Activated T-cell treated with anti-CD3 and anti-CD28 coated beads for 48 hours (primary cell): Measurements from ENCODE around the gene TNFRSF1B.
A peak's percentile ranks its signal among the peaks of the same experiment; 100 is the strongest.

ENCODE experiments used
- DNase-seq: peaks from one replicate; pipeline ENCODE4 v3.0.0-alpha.2; 2020; ENCODE audit warnings: low read depth

TNFRSF1B gene

DNA sequence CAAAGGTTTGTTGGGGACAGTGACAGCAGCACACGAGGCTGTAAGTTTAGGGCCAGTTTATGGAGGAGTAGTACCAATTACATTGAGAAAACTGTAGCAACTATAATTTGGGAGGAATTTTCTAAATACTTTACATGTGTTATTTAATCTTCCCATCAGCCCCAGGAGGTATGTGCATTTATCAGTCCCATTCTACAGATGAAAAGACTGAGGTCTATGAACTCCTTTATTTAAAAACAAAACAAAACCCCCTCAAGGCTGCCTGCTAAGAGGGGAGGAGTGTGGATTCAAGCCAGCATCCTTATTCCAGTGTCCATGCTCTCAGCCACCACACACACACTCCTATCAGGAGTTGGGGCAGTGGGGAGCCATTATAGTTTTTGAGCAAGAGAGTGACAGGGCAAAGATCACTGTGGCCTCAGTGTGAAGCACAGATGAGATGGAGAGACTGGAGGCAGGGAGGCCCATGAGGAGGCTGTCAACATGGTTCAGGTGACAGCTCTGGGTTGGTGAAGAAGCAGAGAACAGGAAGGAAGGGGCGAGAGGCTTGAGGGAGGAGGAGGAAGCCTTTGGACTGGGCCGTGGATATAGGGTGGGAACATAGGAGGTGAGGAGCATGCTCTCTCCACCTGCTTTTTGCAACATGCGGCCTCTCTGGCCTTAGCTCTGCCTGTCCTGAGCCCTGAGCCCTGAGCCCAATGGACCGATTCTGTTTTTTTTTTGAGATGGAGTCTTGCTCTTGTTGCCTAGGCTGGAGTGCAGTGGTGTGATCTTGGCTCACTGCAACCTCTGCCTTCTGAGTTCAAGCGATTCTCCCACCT, 9.7 kb downstream of the TNFRSF1B start:
- DNase-seq, result no peak

DNA sequence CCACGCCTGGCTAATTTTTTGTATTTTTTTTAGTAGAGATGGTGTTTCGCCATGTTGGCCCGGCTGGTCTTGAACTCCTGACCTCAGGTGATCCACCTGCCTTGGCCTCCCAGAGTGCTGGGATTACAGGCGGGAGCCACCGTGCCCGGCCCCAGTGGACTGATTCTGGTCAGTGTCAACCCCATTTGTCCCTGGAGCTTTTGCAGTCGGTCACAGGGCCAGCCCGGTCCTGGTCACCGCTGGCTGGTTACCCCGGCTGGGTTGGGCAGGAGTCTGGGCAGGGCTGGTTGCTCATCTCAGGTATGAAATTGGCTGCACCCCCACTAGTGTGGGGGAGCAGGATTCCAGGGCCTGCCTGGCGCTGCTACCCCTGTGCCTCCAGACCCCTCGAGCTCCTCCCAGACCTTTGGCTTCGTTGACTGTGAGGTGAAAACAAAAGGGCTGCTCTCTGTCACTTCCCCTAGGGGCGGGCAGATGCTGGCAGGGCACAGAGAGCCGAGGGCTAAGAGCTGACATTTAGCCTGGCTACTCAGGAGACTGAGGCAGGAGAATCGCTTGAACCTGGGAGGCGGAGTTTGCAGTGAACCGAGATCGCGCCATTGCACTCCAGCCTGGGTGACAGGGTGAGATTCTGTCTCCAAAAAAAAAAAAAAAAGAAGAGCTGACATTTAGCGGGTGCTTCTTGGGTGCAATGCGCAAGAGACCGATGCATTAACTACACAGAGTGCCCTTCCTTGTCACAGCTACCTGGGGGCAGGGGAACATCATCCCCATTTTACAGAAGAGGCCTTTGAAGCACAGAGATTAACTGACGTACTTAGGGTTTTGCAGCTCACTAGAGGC, 10.6 kb downstream of the TNFRSF1B start:
- DNase-seq, result no peak

DNA sequence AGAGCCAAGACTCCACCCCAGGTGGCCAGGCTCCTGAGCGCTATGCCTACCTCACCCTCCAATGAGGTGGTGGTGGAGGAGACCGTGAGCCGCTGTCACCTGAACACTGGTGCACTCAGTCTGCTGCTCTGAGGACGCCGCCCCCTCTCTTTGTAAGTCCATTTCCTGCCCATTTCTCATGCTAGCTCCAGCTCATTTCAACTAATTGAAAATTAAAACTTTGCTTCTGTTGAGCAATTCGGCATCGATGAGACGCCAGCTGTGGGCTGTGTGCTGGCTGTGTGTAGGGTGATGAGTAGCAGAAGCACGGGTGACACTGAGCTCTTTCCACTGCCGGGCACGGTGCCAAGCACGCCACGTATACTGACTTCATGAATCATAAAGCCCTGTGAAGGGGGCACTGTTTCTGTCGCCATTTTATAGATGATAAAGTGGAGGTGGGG, 11.2 kb downstream of the TNFRSF1B start:
- peak; percentile 88 for DNase-seq

DNA sequence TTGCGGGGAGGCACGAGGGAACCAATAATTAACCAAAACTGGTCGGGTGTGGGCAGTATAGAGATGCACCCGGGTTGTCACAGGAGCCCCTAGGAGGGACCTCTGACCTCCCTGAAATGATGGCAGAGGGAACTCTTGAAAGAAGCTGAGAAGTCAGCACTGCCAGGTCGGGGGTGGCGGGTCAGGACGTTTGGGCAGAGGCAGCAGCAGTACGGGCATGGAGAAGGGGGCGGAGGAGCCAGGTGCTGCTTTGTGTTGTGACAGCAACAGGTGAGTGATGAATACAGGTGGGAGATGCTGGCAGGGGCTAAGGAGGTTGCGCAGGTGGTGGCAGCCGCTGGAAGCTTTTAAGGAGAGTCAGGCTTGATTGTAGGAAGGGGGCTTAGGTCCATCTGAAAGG, 11.7 kb downstream of the TNFRSF1B start:
- no peak for DNase-seq

DNA sequence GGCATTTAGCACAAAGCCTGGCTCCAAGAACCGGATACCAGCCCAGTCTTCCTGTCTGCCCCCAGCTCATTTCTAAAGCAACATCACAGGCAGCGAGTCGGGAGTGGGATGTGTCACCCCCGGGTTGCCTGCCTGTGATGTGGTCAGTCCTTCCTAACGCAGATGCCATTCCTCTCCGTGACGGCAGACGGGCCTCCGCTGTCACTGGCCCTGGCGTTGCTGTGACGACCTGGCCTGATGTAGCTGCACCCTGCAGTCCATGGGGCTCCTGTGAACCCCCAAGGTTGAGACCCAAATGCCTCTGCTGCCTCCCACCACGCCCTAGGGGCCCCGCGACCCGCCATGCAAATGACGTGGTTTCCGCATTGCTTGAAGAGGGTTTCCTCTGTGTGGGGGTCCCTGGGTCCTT, 12.3 kb downstream of the TNFRSF1B start:
- peak; percentile 80 for DNase-seq

DNA sequence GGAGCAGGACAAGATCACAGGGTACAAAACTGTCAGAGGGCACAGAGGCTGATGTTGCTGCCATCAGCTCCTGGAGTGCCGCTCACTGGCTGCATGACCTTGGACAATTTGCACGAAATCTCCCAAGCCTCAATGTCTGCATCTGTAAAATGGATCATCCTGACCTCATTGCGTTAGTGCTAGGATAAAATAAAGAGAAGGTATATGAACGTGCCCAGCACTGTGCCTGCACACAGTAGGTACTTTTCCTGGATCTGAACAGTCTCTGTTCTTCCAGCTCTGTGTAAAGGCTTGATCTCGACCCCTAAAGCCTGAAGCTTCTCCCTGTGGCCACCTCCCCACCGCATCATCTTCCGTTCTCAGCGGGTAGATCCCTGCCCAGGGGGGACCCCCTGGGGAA, 12.9 kb downstream of the TNFRSF1B start:
- no peak for DNase-seq

DNA sequence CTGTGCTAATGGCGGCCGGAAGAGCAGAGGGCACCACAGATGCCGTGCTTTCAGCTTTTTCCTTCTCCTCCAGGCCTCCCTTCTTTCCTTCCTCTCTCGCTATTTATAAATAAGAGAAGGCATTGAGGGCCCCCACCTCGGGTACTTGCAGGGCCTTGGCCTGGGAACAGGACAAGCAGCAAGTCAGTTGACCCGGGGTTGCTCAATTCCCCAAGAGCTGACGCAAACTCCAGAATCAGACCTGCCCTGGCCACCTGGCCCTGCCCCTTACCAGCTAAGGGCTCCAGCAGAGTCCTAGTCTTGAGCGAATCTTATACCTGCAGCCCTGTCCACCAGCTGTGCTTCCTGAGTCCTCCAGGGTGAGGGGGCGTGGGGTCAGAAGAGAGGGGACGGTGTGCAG, 13.5 kb downstream of the TNFRSF1B start:
- DNase-seq, result no peak

DNA sequence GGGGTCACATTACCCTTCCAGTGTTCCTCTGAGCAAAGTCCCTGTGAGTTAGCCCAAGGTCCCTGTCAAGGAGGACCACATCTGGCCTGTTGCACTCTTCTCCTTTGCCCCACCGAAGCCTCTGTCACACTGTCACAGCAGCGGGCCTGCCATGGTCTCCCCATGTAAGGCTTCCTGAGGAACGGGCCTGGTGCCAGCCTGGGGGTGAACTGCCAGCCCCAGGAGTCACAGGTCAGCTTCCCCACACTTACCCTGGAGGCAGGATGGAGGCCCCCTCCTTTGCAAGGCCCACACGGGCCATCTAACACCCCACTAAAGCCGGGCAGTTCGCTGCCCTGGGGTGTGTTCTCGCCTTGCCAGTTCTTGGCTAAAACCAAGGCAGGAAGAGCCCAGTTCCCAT, 14.1 kb downstream of the TNFRSF1B start:
- no peak for DNase-seq

DNA sequence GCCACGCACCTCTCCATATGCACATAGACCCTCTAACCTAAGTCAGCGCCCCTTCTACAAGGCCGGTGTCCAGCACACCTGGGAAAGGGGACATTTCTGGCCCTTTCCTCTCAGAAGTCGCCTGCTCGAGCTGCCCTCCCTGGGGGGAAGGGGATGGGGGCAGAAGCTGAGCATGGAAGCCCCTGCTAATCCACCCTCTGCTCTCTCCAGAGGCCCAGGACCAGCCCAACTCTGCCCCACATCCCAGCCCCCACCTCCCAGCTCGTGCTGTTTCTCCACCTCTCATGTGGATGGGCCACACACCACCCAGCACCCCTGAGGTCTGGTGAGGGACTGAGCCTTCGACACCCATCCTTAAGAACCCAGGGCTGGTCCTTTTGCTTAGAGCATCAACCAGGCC, 14.8 kb downstream of the TNFRSF1B start:
- DNase-seq, result no peak

DNA sequence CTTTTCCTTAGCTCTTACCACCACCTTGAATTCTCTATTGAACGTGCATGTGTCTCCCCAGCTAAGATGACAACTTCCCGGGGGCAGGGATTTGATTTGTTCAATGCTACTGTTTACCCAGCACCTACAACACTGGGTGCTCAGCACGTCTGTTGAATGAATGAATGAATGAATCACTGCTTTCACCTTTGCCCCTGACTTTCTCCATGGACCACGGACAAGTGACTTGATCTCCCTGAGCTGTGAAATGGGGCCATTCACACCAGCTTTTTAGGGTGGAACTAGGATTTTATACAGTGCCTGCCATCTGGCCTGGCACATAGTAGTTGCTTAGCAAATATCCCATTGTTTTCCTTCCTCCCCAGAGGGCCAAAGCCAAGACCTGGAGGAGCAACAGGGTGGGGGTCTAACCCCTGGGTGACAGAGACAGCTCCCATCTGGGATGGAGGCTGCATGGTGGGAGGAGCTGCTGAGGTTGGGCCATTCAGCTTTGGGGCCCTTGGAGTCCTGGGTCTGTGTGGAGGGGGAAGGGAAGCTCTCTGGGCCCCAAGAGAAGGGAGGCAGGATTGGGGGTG, 15.7 kb downstream of the TNFRSF1B start:
- DNase-seq, result no peak

DNA sequence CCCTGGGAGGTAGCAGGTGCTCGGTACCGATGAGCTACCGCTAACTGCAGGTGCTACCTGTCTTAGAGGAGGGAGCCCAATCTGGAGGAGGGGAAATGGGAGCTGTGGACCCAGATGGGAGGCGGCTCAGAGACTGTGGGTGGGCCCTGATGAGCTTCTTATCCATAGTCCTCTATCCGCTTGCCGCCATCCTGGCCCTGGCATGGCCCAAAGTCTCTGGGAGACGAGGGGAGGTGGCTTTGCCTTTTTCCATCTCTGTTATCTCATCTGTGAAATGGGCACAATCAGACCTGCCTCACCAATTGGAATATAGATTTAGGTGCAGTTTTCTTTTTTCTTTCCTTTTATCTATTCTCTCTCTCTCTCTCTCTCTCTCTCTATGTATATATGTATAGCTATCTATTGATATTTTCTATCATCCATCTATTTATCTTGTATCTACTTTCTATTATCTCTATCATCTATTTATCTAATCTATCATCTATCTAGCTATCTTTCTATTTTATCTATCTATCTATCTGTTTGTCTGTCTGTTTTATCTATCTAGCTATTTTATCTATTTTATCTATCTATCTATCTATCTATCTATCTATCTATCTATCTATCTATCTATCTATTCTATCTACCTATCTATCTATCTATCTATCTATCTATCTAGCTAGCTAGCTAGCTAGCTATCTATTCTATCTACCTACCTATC, 16.5 kb downstream of the TNFRSF1B start:
- no peak for DNase-seq

DNA sequence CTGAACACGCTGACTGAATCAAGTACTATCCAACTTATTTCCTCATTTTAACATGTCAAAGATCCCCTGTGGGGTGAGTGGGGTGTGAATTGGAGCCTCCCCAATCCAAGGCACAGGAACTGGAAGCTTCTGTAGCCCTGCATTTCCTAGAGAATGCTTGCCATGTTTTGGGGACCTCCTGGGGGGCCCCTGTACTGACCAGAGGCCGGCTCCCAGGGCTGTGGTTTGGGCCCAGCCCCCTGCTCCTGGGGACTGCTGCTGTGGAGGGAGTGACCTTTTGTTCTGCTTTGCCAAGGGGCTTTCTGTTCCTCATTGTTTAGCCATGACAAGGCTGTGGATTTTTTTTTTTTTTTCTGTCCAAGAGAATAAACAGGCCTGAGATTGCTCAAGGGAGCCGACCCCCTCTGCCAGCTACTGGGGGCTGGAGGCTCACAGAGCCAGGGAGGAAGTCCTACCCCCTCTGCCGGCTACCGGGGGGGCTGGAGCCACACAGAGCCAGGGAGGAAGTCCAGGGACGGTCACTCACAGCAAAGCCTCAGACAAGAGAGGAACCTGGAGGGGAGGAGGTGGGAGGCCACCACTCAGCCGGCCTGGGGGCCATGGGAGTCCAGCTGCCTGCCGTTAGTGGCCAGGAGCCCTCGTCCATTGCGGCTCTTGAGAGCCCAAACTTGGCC, 17.4 kb downstream of the TNFRSF1B start:
- DNase-seq, result no peak

DNA sequence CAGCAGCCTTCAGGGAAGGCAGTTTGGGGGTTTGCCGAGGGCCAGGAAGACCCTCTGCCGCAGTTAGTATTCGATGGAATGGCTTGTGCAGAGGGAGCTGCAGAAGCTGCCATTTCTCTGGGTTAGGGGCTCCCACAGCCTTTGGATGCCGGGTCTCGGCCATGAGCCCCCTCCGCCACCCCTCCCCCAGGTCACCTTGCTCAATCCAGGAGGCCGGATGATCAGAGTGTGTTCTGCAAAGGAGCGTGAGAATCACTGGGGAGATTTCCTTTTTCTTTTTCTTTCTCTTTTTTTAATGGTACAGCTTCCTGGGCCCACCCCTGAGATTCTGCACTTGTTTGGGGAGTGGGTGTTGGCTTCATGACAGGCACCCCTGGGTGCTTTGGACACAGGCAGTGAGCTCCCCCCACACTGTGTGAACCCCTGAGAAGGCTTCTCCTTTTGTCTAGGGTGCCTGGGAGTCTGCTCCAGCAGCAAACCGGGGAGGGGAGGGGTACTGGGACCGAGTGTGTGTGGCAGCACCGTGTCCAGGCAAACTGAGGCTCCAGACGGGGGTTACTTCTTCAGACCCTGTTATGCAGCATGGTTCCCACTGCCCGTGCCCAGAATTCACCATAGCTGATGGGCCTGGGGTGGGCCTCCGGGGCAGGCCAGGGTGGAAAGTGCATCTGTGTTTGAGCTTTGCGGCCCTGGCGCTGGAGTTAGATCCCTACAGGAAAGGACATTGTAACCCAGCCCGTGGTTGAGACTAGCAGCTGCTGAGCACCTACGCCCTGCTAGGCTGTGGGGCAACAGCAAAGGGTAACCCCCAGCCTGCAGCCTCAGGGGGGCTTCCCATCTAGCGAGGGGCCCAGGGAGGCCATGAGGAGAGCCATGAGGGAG, 18.5 kb downstream of the TNFRSF1B start:
- no peak for DNase-seq

DNA sequence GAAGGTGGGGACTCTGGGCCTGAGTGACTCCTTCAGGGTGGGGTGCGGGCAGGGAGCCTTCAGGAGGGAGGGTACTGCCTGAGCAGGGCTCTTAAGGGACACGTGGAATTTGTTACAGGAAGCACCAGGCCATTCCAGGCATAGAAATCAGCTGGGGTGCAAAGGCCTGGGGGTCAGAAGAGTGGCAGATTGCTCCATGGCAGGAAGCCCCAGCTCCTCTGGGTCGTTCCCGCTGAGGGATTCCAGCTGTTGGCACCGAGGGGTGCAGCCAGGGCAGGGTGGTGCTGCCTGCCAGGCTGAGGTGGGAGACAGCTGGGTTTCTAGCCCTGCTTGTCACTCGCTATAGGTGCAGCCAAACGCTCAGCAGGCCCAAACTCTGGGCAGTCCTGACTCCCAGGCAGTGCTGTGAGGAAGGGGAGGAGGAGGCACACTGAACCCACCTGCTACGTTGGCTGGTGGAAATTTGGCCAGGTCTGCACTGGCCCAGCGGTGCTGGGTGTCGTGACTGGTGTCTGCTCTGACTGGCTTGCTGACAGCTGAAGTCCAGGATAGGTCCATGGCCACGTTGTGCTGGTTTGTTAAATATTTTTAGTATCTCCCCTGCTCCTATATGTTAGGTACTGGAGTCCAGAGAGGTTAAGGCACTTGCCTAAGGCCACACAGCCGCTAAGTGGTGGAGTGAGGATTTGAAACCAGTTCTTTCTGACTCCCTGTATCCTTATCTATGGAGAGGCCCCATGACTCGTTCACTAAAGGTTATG, 19.3 kb downstream of the TNFRSF1B start:
- DNase-seq, result no peak

DNA sequence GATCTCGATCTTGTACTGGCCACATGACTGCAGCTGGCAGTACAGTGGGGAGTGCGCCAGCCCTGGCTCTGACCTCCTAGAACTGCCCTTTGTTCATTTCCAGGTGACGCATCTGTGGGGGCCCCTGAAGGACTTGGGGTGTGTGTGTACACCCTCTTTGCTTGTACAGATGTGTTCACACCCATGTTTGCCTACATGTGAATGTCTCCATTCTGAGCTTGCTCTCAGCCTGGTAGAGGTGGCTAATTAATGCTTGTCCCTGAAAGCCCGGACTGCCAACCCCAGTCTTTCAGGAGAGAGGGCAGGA, 19.8 kb downstream of the TNFRSF1B start:
- no peak for DNase-seq

DNA sequence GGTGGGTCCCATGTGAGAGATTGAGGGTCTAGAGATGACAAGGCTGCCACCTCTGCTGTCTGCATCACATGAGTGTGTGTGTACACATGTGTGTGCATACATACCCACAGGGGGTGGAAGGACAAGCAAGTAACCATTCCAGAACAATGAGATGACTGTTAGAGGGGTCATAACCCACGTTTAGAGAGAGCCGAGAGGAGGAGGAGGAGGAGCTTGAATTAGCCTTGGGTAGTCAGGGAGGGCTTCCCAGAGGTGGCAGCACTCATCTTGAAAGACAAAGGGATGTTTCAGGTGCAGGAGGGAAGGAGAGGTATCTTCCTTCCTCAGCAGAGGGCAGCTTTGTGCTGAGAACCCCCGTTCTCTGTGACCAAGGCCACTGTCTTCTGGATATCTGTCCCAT, 21.3 kb downstream of the TNFRSF1B start:
- no peak for DNase-seq

DNA sequence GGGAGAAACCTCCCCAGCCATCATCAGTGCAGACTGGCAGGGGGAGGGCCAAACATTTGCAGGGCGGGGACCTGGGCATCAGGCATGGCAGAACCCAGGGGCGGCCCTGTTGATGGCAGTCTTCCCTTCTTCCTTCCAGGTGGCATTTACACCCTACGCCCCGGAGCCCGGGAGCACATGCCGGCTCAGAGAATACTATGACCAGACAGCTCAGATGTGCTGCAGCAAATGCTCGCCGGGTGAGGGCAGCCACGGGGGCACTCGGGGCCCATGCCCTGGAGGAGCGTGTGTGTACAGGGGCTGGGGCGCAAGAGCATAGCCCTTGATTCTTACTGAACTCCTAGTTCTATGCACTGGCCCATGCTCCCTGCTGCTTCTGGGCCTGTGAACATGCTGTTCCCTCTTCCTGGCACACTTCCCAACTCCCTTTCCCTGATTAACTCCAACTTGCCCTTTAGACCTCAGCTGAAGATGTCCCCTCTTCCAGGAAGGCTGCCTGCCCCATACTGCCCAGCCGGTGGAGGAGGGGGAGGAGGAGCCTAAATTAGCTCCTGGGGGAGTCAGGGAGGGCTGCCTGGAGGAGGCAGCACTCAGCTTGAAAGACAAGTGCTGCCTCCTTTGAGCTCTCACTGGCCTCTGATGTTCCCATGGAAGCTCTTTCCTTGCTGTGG, 22.0 kb downstream of the TNFRSF1B start:
- no peak for DNase-seq

DNA sequence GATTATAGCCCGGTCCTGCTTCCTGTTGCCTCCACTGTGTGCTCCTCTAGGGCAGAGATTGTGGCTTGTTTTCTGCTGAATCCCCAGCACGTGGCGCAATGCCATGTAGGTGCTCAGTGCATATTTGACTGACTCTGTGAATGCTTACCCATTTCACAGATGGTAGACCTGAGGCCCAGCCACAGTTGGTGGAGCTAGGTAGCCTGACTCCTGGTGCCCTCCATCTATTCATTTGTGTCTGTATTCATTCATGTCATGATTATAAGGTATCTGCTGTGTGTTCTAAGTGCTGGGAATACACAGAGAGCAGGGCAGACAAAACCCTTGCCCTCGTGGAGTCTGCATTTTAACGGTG, 22.5 kb downstream of the TNFRSF1B start:
- no peak for DNase-seq

DNA sequence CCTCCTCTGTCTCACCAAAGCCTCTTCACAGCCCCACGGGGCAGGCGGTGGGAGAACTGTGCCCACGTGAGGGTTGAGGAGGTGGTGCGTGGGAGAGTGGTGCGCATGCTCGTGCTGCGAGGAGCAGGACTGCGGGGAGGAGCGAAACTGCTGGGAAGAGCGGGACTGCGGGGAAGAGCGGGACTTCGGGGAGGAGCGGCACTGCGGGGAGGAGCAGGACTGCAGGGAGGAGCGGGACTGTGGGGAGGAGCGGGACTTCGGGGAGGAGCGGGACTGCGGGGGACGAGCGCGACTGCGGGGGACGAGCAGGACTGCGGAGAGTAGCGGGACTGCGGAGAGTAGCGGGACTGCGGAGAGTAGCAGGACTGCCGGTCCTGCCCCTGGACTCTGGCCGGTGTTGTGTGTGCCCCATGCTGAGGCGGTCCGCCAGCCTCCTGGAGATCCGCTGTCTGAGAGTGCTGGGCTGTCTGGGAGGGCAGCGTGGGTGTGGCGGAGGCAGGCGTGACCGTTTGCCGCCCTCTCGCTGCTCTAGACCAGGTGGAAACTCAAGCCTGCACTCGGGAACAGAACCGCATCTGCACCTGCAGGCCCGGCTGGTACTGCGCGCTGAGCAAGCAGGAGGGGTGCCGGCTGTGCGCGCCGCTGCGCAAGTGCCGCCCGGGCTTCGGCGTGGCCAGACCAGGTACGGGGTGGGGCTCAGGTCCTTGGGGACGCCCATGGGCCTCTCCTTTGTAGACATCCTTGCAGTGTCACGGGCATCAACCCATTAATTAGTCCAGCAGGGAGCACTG, 24.6 kb downstream of the TNFRSF1B start:
- DNase-seq, result no peak
